ENCODE measurements around the gene ZNF831. TPM values are rescaled to one million over a fixed set of nuclear protein-coding genes. Genes with fewer than 3 reads are reported as not detected.

The ZNF831 gene
- total RNA-seq, 1 donor from 2014 or later = not detected

GRCh38 chr20:59145924-59146779 lies 17.5 kb upstream of the ZNF831 start:
- FAIRE-seq (no peak), DNase-seq (ENCODE audit: low read depth) (no peak)
- Histone ChIP-seq H3K4me2 (ENCODE audit: low read length) (no peak overlapping the region), H3K27ac (ENCODE audit: low read depth, low read length) (no peak overlapping the region), H3K9me3 (ENCODE audit: insufficient read depth, low read depth, low read length) (peaks cover 5% of the 10 kb centered on the region), H2AFZ (ENCODE audit: low read depth, low read length) (no peak overlapping the region), H3K79me2 (ENCODE audit: insufficient read depth, low read length) (no peaks in the 10 kb centered on the region), H3K4me3 (ENCODE audit: insufficient read depth, low read depth, low read length) (no peak overlapping the region), H3K4me1 (ENCODE audit: insufficient read depth, low read length) (no peaks in the 10 kb centered on the region), H3K9ac (ENCODE audit: low read length) (no peak overlapping the region), H4K20me1 (ENCODE audit: insufficient read depth, low read length) (no peaks in the 10 kb centered on the region), H3K36me3 (ENCODE audit: insufficient read depth, low read length) (no peaks in the 10 kb centered on the region), H3K27me3 (ENCODE audit: insufficient read depth, low read length) (no peaks in the 10 kb centered on the region)
- H3K4me3 Mint-ChIP-seq (ENCODE audit: unreplicated experiment) = no peak overlapping the region
- no peaks in the 10 kb centered on the region for H3K36me3 Mint-ChIP-seq (ENCODE audit: low read depth, unreplicated experiment)
- H3K9me3 Mint-ChIP-seq (ENCODE audit: unreplicated experiment) = no peaks in the 10 kb centered on the region
- TF ChIP-seq, protein P1, sequence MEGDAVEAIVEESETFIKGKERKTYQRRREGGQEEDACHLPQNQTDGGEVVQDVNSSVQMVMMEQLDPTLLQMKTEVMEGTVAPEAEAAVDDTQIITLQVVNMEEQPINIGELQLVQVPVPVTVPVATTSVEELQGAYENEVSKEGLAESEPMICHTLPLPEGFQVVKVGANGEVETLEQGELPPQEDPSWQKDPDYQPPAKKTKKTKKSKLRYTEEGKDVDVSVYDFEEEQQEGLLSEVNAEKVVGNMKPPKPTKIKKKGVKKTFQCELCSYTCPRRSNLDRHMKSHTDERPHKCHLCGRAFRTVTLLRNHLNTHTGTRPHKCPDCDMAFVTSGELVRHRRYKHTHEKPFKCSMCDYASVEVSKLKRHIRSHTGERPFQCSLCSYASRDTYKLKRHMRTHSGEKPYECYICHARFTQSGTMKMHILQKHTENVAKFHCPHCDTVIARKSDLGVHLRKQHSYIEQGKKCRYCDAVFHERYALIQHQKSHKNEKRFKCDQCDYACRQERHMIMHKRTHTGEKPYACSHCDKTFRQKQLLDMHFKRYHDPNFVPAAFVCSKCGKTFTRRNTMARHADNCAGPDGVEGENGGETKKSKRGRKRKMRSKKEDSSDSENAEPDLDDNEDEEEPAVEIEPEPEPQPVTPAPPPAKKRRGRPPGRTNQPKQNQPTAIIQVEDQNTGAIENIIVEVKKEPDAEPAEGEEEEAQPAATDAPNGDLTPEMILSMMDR (IDR thresholded peaks at IDR 0.05; ENCODE audit: insufficient read depth, low read depth, low read length) = no peak
- TF ChIP-seq EZH2 (IDR thresholded peaks at IDR 0.05; ENCODE audit: insufficient read depth, low read length) = no peak
- no peaks in the 10 kb centered on the region for H3K4me1 Mint-ChIP-seq (ENCODE audit: low read depth, unreplicated experiment)
- H3K27me3 Mint-ChIP-seq (ENCODE audit: low read depth, unreplicated experiment) = peaks cover 26% of the 10 kb centered on the region
- no peak overlapping the region for H3K27ac Mint-ChIP-seq (ENCODE audit: unreplicated experiment)

DNA sequence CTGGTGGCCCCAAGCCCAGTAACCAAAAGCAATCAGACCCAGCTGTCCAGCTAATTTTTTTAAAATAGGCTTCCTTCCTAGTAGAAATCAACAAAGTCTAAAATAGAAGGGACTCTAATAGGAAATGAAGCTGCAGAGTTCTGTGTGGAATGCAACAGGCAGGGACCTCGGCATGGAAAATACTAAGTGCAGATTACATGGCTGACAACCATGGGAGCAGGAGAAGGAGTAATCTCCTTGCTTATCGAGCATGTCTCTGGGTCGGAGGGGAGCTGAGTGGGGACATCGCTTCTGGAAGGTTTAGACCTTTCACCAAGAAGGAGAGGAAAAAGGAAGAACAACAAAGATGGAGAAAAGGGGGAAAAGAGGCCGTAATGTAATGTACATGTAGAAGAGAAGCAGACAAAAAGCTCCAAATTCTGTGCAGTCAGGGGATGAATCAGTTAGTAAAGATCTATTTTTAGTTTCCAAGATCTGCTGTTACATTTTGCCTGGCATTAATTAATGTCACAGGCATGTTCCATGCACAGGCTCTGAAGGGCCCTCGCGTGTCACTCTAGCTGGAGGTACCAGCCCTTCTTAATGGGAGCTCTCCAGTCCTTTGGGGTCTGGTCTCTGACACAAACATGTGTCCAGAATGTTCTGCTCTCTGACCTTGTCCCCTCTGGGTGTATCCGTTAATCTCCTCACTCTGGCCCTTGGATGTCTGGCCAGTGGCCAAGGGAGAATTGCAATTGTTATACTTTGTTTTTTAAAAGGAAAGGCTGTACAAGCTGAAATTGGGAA lies 16.6 kb upstream of the ZNF831 start:
- no peak for DNase-seq (ENCODE audit: low read depth)
- no peaks in the 10 kb centered on the region for H4K20me1 ChIP-seq (ENCODE audit: insufficient read depth, low read length)
- Mint-ChIP-seq H3K27me3 (ENCODE audit: low read depth, unreplicated experiment) (peaks cover 31% of the 10 kb centered on the region), H3K27ac (ENCODE audit: unreplicated experiment) (no peak overlapping the region), H3K4me1 (ENCODE audit: low read depth, unreplicated experiment) (no peaks in the 10 kb centered on the region), H3K9me3 (ENCODE audit: unreplicated experiment) (no peaks in the 10 kb centered on the region), H3K4me3 (ENCODE audit: unreplicated experiment) (no peak overlapping the region), H3K36me3 (ENCODE audit: low read depth, unreplicated experiment) (no peaks in the 10 kb centered on the region)
- H3K9ac ChIP-seq (ENCODE audit: low read length) = no peak overlapping the region
- peaks cover 3% of the 10 kb centered on the region for H3K9me3 ChIP-seq (ENCODE audit: insufficient read depth, low read depth, low read length)
- no peaks in the 10 kb centered on the region for H3K79me2 ChIP-seq (ENCODE audit: insufficient read depth, low read length)
- TF ChIP-seq EZH2 (IDR thresholded peaks at IDR 0.05; ENCODE audit: insufficient read depth, low read length) = no peak
- TF ChIP-seq, protein P1 (IDR thresholded peaks at IDR 0.05; ENCODE audit: insufficient read depth, low read depth, low read length) = no peak
- no peak overlapping the region for H3K4me3 ChIP-seq (ENCODE audit: insufficient read depth, low read depth, low read length)
- H3K27me3 ChIP-seq (ENCODE audit: insufficient read depth, low read length) = no peaks in the 10 kb centered on the region
- no peaks in the 10 kb centered on the region for H3K36me3 ChIP-seq (ENCODE audit: insufficient read depth, low read length)
- no peaks in the 10 kb centered on the region for H3K4me1 ChIP-seq (ENCODE audit: insufficient read depth, low read length)
- no peak overlapping the region for H3K27ac ChIP-seq (ENCODE audit: low read depth, low read length)
- H2AFZ ChIP-seq (ENCODE audit: low read depth, low read length) = no peak overlapping the region
- FAIRE-seq = no peak
- H3K4me2 ChIP-seq (ENCODE audit: low read length) = no peak overlapping the region

Data from astrocyte (in vitro differentiated cells and primary cell).